ENCODE measurements around the gene GRM7. TPM values are rescaled to one million over a fixed set of nuclear protein-coding genes. Genes with fewer than 3 reads are reported as not detected.

The GRM7 gene
- total RNA-seq, 2 experiments from 2014 or later = not detected

DNA sequence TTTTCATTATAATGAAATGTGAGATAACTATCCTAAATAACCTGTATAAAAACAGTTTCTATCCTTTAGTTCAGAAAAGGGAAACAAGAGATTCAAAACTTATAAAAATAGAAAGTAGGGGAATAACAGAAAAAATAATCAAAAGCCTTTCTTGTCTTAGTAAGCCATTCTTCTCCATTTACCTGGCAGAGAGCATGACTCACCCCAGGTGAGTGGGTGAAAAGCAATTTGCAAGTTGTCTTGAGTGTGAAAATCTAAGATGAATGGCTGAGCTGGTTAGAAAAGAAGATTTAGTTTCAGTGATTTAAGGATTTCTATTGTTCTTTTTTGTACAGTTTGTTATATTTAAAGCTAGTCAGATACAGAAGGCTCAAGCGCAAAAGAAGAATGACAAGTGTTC, 702.0 kb downstream of the GRM7 start:
- Mint-ChIP-seq H3K9me3 (no peaks in the 10 kb centered on the region), H3K4me3 (no peak overlapping the region), H3K4me1 (ENCODE audit: low read depth) (no peaks in the 10 kb centered on the region), H3K27me3 (no peaks in the 10 kb centered on the region), H3K27ac (no peak overlapping the region), H3K36me3 (ENCODE audit: low read depth) (no peaks in the 10 kb centered on the region)
- DNase-seq (no peak), ATAC-seq (no peak)
- ChIA-PET CTCF (no interaction called here), POLR2A (no interaction called here)
- intact Hi-C loops (cut with micrococcal nuclease) = no loop called here
- TF ChIP-seq, protein P1, sequence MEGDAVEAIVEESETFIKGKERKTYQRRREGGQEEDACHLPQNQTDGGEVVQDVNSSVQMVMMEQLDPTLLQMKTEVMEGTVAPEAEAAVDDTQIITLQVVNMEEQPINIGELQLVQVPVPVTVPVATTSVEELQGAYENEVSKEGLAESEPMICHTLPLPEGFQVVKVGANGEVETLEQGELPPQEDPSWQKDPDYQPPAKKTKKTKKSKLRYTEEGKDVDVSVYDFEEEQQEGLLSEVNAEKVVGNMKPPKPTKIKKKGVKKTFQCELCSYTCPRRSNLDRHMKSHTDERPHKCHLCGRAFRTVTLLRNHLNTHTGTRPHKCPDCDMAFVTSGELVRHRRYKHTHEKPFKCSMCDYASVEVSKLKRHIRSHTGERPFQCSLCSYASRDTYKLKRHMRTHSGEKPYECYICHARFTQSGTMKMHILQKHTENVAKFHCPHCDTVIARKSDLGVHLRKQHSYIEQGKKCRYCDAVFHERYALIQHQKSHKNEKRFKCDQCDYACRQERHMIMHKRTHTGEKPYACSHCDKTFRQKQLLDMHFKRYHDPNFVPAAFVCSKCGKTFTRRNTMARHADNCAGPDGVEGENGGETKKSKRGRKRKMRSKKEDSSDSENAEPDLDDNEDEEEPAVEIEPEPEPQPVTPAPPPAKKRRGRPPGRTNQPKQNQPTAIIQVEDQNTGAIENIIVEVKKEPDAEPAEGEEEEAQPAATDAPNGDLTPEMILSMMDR (IDR thresholded peaks at IDR 0.05) = no peak

DNA sequence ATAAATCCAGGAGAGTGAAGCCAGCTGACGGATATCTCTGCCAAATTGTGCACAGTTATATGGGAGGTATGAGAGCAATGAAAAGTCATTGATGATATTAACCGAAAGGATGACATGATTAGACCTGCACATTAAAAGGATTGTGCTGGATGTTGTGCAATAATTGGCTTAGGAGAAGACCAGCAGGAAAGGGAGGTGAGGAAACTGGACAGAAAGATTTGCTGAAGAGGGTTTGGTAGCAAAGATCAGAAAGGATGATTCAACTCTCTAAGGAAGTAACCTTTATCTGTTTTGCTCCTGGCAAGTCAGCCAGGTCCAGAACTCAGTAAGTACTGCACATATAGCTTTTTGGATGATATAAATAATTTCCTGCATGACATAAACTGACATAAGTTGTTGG, 704.7 kb downstream of the GRM7 start:
- H3K36me3 Mint-ChIP-seq (ENCODE audit: low read depth) = no peaks in the 10 kb centered on the region
- CTCF ChIA-PET = interaction anchor here (0.6 kb wide), 1 partner anchor 1070 kb away, joined by 3 read pairs; no protein-coding TSS in a partner anchor
- H3K4me3 Mint-ChIP-seq = no peak overlapping the region
- TF ChIP-seq, protein P1 (IDR thresholded peaks at IDR 0.05) = no peak
- H3K27me3 Mint-ChIP-seq = no peaks in the 10 kb centered on the region
- no peaks in the 10 kb centered on the region for H3K4me1 Mint-ChIP-seq (ENCODE audit: low read depth)
- H3K27ac Mint-ChIP-seq = no peak overlapping the region
- POLR2A ChIA-PET = no interaction called here
- DNase-seq (no peak), ATAC-seq (no peak)
- intact Hi-C loops (cut with micrococcal nuclease) = no loop called here
- H3K9me3 Mint-ChIP-seq = peaks cover 2% of the 10 kb centered on the region

DNA sequence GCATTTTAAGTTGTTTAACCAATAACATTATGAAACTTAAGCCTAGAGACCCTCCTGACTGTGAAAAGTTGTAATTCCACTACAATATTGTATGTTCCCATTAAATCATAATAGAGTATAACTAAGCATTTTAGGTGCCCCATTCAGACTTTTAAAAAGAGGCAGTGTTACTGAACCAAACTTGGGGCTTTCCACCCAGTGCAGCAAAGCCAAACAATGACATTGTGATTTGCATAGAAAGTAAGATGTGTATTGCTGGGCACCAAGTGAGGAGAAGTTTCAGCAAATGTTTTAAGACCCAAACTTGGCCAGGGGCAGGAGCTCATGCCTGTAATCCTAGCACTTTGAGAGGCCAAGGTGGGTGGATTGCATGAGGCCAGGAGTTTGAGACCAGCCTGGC, 706.2 kb downstream of the GRM7 start:
- H3K27ac Mint-ChIP-seq = no peak overlapping the region

DNA sequence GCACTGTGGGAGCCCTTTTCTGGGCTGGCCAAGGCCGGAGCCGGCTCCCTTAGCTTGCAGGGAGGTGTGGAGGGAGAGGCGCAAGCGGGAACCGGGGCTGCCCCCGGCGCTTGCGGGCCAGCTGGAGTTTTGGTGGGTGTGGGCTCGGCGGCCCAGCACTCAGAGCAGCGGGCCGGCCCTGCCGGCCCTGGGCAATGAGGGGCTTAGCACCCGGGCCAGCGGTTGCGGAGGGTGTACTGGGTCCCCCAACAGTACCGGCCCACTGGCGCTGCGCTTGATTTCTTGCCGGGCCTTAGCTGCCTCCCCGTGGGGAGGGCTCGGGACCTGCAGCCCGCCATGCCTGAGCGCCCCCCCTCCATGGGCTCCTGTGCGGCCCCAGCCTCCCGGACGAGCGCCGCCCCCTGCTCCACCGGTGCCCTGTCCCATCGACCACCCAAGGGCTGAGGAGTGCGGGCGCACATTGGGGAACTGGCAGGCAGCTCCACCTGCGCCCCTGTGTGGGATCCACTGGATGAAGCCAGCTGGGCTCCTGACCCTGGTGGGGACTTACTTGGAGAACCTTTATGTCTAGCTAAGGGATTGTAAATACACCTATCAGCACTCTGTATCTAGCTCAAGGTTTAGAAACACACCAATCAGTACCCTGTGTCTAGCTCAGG, 707.7 kb downstream of the GRM7 start:
- intact Hi-C loops (cut with micrococcal nuclease) = no loop called here
- H3K36me3 Mint-ChIP-seq (ENCODE audit: low read depth) = no peaks in the 10 kb centered on the region
- DNase-seq = no peak
- H3K4me1 Mint-ChIP-seq (ENCODE audit: low read depth) = no peaks in the 10 kb centered on the region
- H3K27me3 Mint-ChIP-seq = no peaks in the 10 kb centered on the region
- no peak overlapping the region for H3K4me3 Mint-ChIP-seq
- CTCF ChIA-PET = no interaction called here
- ATAC-seq = no peak
- H3K9me3 Mint-ChIP-seq = peaks cover 9% of the 10 kb centered on the region
- POLR2A ChIA-PET = no interaction called here
- H3K27ac Mint-ChIP-seq = no peak overlapping the region
- TF ChIP-seq, protein P1 (IDR thresholded peaks at IDR 0.05) = no peak

More for the DNA sequence above, 706.2 kb downstream of the GRM7 start:
- Mint-ChIP-seq H3K36me3 (ENCODE audit: low read depth) (no peaks in the 10 kb centered on the region), H3K9me3 (peaks cover 9% of the 10 kb centered on the region), H3K4me3 (no peak overlapping the region), H3K27me3 (no peaks in the 10 kb centered on the region), H3K4me1 (ENCODE audit: low read depth) (no peaks in the 10 kb centered on the region)
- ChIA-PET POLR2A (no interaction called here), CTCF (no interaction called here)
- TF ChIP-seq, protein P1 (IDR thresholded peaks at IDR 0.05) = no peak
- no peak for DNase-seq
- intact Hi-C loops (cut with micrococcal nuclease) = no loop called here
- ATAC-seq = no peak

DNA sequence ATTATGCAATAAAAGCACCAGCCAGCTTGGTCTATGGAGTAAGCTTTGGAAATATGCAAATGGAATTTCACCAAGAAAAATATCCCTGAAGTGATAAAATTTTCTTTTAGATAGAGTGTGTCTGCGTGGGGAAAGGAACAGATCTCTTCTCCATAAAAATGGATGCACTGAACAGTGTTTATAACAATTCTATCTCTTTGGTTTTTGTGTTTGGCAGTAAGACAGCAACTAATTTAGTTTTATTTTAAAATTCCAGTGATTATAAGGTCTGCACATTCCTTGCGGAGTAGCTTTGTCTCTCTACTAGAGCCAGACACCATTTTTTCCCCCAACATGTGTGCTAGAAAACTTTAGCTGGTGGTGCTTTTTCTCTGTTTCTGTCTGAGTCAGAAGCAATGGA, 712.4 kb downstream of the GRM7 start:
- CTCF ChIA-PET = no interaction called here
- POLR2A ChIA-PET = no interaction called here
- Mint-ChIP-seq H3K27me3 (no peaks in the 10 kb centered on the region), H3K27ac (no peak overlapping the region), H3K36me3 (ENCODE audit: low read depth) (no peaks in the 10 kb centered on the region), H3K4me3 (no peak overlapping the region), H3K9me3 (peaks cover 9% of the 10 kb centered on the region), H3K4me1 (ENCODE audit: low read depth) (no peaks in the 10 kb centered on the region)
- DNase-seq (no peak), ATAC-seq (no peak)
- intact Hi-C loops (cut with micrococcal nuclease) = no loop called here
- TF ChIP-seq, protein P1 (IDR thresholded peaks at IDR 0.05) = no peak
